Ectodermal cell (in vitro differentiated cells): ENCODE measurements around the gene SLC2A9.

Source experiments
- H3K27ac ChIP-seq: 2 replicates; pipeline ENCODE4 v1.7.0; 2013; ENCODE audit warnings: mild to moderate bottlenecking, low read depth, low read length; ENCODE audit not compliant: insufficient read depth, poor library complexity, severe bottlenecking
- H3K27me3 ChIP-seq: 2 replicates; pipeline ENCODE4 v1.7.0; 2013; ENCODE audit warnings: mild to moderate bottlenecking, low read length; ENCODE audit not compliant: insufficient read depth, control insufficient read depth, poor library complexity, severe bottlenecking
- H3K36me3 ChIP-seq: one replicate; pipeline ENCODE4 v1.7.0; 2013; ENCODE audit warnings: low read length; ENCODE audit not compliant: control insufficient read depth, insufficient read depth
- H3K4me1 ChIP-seq: one replicate; pipeline ENCODE4 v1.7.0; 2013; ENCODE audit warnings: low read length; ENCODE audit not compliant: control insufficient read depth, insufficient read depth
- H3K4me3 ChIP-seq: 2 replicates; pipeline ENCODE4 v1.7.0; 2013; ENCODE audit warnings: low read depth, low read length, control low read depth; ENCODE audit not compliant: insufficient read depth
- H3K9me3 ChIP-seq: 2 replicates; pipeline ENCODE4 v1.7.0; 2013; ENCODE audit warnings: mild to moderate bottlenecking, low read length, moderate library complexity; ENCODE audit not compliant: control insufficient read depth
- WGBS, 2 experiments: methylation state at CpG; one replicate each; pipeline ENCODE4 v1.1.7; 2013; ENCODE audit warnings: missing lambda C conversion rate in 2 of 2; 5-methylcytosine and 5-hydroxymethylcytosine counted together

SLC2A9 gene

DNA sequence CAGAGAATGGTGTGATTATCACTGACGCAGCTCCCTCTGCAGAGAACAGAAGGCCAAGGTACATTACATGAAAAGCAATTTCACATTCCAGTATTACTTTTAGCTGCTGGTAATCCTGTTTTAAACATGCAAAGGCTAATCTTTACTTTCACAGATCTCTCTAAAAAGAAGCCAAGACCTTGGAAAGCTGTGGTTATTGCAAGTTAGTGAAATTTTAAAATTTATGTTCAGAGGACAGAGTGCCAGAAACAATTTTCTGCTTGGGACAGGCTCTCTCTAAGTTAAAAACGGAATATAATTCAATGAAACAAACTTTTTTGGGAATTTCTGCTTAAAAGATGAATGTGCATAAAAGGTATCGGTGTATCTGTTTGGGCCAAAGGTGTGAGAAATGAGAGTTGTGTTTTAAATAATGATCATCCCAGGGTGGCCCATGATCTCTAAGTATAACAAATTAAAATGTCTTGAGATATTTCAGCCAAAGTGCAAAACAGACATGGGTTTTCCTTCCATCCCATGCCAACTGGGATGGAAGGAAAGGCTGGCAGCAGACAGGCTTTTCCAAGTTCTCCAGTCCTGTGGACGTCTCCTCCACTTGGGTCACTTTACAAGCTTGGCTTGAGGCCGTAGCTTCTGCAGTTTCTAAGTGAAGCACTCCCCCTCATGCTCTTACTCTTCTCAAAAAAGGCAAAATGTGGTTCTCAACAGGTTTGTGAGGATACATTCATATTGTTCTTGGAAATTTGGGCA is 121.8 kb downstream of the SLC2A9 start:
- no peak overlapping the region for H3K27ac ChIP-seq
- H3K36me3 ChIP-seq, result no peaks in the 10 kb centered on the region
- H3K4me1 ChIP-seq, result peaks cover 7% of the 10 kb centered on the region
- no peak overlapping the region for H3K4me3 ChIP-seq
- H3K27me3 ChIP-seq, result no peaks in the 10 kb centered on the region
- H3K9me3 ChIP-seq, result no peaks in the 10 kb centered on the region
- 88 to 92% methylated on average over 5 of the region's 5 CpGs for WGBS, 2 experiments

DNA sequence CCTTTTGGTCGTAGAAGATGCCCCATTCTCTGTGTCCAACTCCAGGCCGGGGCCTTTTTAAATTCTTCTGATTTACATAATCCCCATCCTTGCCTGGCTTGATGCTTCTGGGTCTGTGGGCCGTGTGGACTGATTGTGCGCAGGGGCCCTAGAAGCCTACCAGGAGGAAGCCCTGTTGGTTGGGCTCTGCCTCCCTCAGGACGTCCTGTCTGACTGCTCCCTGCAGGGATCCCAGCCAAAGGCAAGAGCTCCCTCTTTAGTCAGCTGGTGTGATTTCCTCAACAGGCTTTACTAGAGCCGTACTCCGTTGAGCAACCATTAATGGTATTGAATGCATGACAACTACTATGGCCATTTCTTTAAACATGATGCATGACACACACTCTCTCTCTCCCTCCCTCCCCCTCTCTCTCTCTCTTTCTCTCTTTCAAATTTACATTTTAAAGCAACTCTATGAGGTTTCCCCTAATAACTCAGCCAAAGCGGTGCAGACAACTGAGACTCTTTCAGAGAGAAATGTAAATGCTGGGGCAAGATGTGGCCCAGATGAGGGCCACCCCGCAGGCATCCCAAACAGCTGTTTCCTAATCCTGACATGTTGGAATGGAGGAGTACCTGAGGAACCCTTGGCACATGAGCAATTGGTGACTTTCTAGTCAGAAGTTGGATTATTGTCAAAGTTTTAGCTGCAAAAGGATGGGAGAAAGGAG is 122.5 kb downstream of the SLC2A9 start:
- WGBS, 2 experiments, result 19 to 21% methylated on average over 9 of the region's 9 CpGs
- peaks cover 7% of the 10 kb centered on the region for H3K4me1 ChIP-seq

DNA sequence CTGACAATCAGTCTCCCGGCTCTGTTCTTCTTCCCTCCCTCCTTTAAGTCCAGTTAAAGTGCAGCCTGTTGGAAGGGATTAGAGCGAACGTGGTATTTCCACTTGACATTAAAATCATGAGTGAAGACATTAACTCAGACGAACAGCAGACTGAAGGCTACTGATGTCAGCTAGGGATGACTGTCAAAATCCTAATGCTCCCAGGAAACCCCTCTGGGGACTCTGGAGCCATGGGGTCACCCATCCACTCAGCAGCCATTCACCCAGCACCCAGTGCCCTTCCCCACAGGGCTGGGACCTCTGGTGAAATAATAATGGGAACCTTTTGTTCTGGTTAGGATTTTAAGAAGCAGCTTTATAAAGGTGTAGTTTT is 126.0 kb downstream of the SLC2A9 start:
- no peaks in the 10 kb centered on the region for H3K36me3 ChIP-seq
- 67 to 74% methylated on average over 4 of the region's 4 CpGs for WGBS, 2 experiments
- no peaks in the 10 kb centered on the region for H3K27me3 ChIP-seq
- H3K27ac ChIP-seq, result no peak overlapping the region
- no peak overlapping the region for H3K4me3 ChIP-seq
- peaks cover 7% of the 10 kb centered on the region for H3K4me1 ChIP-seq
- no peaks in the 10 kb centered on the region for H3K9me3 ChIP-seq

More for the DNA sequence above, 122.5 kb downstream of the SLC2A9 start:
- Histone ChIP-seq H3K36me3 (no peaks in the 10 kb centered on the region), H3K9me3 (no peaks in the 10 kb centered on the region), H3K4me3 (no peak overlapping the region), H3K27me3 (no peaks in the 10 kb centered on the region), H3K27ac (no peak overlapping the region)

DNA sequence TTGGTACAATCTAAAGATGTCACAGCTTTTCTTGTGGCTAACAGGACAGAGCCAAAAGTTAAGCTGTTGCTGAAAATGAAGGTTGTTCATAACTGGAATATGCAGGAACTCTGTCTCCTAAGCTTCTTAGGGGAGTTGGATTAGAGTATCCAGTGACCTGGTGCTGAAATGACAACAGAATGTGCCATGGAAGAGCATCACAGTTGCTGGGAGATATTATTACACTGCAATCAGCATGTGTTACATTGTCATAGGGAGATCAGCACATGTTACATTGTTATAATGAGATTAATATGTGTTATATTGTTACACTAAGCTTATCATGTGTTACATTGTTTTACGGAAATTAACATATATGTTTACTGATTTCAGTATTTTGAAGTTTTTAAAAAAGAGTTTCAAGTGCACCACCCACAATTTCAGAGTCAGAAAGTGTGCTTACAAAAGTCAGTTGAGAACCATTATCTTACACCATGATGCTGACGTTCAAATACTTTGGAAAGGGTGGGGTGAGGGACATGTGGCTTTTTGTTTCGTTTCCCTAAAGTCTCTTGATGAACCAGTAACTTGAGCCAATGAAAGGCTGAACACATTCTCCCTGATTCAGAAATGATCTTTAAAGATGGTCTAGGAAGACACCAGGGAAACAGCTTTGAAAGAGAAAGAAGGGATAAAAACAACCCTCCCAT is 126.5 kb downstream of the SLC2A9 start:
- H3K27ac ChIP-seq, result no peak overlapping the region
- 76 to 83% methylated on average over 2 of the region's 3 CpGs for WGBS, 2 experiments
- no peaks in the 10 kb centered on the region for H3K9me3 ChIP-seq
- no peaks in the 10 kb centered on the region for H3K27me3 ChIP-seq
- no peak overlapping the region for H3K4me3 ChIP-seq
- no peaks in the 10 kb centered on the region for H3K36me3 ChIP-seq
- H3K4me1 ChIP-seq, result peaks cover 7% of the 10 kb centered on the region

DNA sequence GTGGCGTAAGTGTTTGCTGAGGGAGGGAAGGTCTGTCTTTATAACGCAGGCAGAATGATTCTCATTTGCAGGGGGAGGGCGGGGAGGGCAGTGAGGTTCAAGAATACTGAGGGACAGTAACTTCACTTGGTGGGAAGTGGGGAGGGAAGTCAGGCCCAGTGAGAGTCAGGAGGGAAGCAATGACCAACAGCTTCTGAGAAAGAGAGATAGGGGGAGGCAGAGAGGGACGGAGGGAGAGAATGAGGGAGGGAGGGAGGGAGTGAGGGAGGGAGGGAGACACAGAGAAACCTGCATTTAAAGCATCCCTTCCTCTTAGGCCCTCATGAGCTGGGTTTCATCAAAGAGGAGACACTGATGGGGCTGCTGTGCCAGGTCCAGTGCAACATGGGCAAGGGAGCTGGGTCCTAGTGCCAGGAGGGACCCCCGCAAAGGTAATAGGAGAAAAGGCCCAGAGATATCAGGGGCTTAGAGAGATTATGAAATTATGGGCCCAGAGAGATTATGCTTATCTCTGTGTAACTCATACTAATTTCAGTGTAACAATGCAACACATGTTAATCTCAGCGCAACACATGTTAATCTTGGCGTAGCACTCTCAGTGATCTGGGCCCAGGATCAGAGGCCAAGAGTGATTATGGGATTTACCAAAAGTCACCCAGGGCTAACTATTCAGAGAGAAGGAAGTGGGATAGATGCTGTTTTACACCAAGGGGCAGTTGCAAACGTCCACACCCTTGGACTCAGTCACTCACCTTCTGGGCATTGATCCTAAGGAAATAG is 127.8 kb downstream of the SLC2A9 start:
- 76 to 78% methylated on average over 8 of the region's 8 CpGs for WGBS, 2 experiments
- H3K4me1 ChIP-seq, result no peaks in the 10 kb centered on the region
- H3K36me3 ChIP-seq, result no peaks in the 10 kb centered on the region
- H3K27ac ChIP-seq, result no peak overlapping the region
- H3K4me3 ChIP-seq, result no peak overlapping the region
- H3K9me3 ChIP-seq, result no peaks in the 10 kb centered on the region
- H3K27me3 ChIP-seq, result no peaks in the 10 kb centered on the region

DNA sequence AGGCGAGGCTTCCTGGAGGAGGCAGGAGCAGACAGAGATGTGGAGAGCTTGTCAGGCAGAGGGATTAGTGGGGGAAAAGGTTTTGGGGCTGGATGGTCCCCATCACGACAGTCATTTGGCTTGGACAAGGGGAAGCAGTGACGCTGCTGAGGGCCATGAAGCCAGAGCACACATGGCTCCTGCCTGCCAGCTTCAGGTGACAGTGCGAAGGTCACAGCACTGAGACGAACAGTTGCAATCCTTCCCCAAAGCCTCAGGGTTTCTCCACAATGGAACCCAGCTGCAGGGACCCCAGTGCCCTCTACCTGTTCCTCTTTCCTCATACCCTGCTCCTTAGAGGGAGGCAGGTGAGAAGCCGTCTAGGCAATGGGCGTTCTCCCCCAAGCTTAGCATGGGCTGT is 129.6 kb downstream of the SLC2A9 start:
- H3K27ac ChIP-seq, result no peak overlapping the region

DNA sequence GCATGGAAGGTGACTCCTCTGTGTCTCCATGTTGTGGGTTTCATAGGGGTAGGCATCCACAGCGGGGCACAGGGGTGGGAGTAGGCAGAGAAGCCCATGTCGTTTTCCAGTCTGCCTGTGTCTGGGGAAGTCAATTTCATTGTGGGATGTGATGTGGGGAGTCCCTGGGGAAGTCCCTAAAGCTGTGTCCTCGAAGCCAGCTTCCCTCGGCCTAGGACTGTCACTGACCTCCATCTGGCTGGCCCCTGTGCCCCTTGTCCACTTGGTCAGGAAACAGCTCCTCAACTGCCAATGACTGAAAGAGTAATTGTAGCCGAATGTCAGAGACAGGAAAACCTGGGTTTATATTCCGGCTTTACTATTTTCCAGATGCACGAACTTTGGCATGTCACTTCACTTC is 130.2 kb downstream of the SLC2A9 start:
- Histone ChIP-seq H3K9me3 (no peaks in the 10 kb centered on the region), H3K36me3 (no peaks in the 10 kb centered on the region), H3K27ac (no peak overlapping the region), H3K4me3 (no peak overlapping the region), H3K27me3 (no peaks in the 10 kb centered on the region), H3K4me1 (no peaks in the 10 kb centered on the region)
- 92 to 94% methylated on average over 7 of the region's 7 CpGs for WGBS, 2 experiments

More for the DNA sequence above, 129.6 kb downstream of the SLC2A9 start:
- H3K9me3 ChIP-seq, result no peaks in the 10 kb centered on the region
- no peaks in the 10 kb centered on the region for H3K27me3 ChIP-seq
- H3K36me3 ChIP-seq, result no peaks in the 10 kb centered on the region
- H3K4me1 ChIP-seq, result no peaks in the 10 kb centered on the region
- no peak overlapping the region for H3K4me3 ChIP-seq
- WGBS, 2 experiments, result 81 to 84% methylated on average over 7 of the region's 7 CpGs

DNA sequence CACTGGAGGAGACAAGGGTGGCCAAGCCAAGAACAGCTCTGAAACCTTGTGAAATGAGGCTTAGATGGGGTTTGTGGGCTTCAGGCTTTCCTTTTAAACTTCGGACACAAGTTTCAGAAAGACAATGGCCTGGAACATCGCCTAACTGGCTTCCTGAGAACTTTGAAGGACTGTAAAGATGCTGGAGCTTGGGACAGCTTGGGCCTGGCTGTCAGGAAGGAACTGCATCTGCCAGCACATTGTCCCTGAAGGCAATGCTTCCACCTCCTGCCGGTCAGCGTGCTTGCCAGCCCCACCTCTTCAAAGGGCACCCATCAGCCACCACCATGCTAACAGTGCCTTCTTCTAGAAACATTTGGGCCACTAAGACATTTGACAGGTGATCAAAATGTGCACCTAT is 132.0 kb downstream of the SLC2A9 start:
- 69 to 82% methylated on average over 4 of the region's 4 CpGs for WGBS, 2 experiments
- Histone ChIP-seq H3K36me3 (no peaks in the 10 kb centered on the region), H3K27me3 (no peaks in the 10 kb centered on the region), H3K4me1 (no peaks in the 10 kb centered on the region), H3K27ac (no peak overlapping the region), H3K4me3 (no peak overlapping the region), H3K9me3 (no peaks in the 10 kb centered on the region)

DNA sequence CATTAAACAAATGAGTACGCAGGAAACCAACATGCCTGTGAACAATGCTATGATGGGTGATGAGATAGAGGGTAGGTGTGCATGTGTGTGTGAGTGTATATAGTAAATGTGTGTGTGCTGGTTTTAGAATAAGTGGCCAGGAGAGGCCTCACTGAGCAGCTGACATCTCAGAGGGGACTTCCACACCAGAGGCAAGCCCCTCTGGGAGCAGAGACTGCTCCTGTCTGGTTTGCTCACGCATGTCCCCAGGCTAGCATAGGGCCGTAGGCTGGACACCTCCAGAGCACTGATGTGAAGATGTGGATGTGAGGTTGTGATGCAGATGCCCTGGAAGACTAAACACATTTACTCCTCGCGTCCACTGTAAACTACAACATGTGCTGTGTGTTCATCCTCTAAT is 135.3 kb downstream of the SLC2A9 start:
- Histone ChIP-seq H3K4me3 (no peak overlapping the region), H3K36me3 (no peaks in the 10 kb centered on the region), H3K9me3 (no peaks in the 10 kb centered on the region), H3K27me3 (no peaks in the 10 kb centered on the region), H3K4me1 (no peaks in the 10 kb centered on the region), H3K27ac (no peak overlapping the region)
- 93 to 98% methylated on average over 5 of the region's 5 CpGs for WGBS, 2 experiments
